Sigmoid colon (tissue), 4 donors: ENCODE data around the gene MCM9.

ENCODE experiments used
- EP300 ChIP-seq, 4 donors: sonication (generic); formaldehyde crosslinking; IDR thresholded peaks; one replicate each; pipeline ENCODE4 v1.6.1; 2017; ENCODE audit warnings: antibody characterized with exemption in 4 of 4
- POLR2A ChIP-seq, 2 donors: fragments of 450-650 bp; IDR thresholded peaks; one replicate each; pipeline ENCODE4 v1.6.1; 2016; ENCODE audit warnings: antibody characterized with exemption in 2 of 2, mild to moderate bottlenecking in 2 of 2, moderate library complexity in 2 of 2
- POLR2AphosphoS5 ChIP-seq, 4 donors: sonication (generic); formaldehyde crosslinking; IDR thresholded peaks; one replicate each; pipeline ENCODE4 v1.6.1; 2017; ENCODE audit warnings: antibody characterized with exemption in 4 of 4
- TF ChIP-seq, protein P1 (sequence below), 4 experiments: fragments of 450-650 bp in 3 of 4; fragments of 200-600 bp in 1 of 4; IDR thresholded peaks; one replicate each; pipeline ENCODE4 v1.5.1; 2016 to 2019; ENCODE audit warnings: antibody characterized with exemption in 4 of 4, mild to moderate bottlenecking in 3 of 4, moderate library complexity in 2 of 4

DNA sequence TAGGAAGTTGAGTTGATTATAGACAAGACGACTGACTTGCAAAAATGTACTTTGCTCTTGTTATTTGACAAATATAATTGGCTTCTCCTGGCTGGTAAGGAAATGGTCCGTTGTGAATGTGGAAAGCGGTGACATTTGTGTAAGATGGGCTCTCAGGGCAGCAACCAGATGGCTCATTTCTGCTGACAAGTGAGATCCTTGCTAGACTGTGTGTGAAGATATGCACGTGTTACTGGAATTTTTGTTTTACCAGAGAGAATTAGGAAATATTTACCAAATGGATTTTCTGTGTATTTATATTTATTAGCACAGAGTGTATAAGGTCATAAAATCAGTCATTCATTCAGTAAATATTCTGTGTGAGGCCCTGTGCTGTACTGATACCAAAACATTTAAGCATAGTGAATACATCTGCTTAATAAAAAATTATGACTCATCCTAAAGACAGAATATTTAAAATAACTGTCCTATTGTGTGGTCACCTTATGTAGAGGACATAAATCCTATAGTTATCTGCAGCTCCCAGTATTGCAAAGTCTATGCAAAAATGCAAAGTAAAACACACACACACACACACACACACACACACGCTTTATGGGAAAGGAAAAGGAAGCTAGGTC, 150.9 kb downstream of the MCM9 start:
- TF ChIP-seq, protein P1, sequence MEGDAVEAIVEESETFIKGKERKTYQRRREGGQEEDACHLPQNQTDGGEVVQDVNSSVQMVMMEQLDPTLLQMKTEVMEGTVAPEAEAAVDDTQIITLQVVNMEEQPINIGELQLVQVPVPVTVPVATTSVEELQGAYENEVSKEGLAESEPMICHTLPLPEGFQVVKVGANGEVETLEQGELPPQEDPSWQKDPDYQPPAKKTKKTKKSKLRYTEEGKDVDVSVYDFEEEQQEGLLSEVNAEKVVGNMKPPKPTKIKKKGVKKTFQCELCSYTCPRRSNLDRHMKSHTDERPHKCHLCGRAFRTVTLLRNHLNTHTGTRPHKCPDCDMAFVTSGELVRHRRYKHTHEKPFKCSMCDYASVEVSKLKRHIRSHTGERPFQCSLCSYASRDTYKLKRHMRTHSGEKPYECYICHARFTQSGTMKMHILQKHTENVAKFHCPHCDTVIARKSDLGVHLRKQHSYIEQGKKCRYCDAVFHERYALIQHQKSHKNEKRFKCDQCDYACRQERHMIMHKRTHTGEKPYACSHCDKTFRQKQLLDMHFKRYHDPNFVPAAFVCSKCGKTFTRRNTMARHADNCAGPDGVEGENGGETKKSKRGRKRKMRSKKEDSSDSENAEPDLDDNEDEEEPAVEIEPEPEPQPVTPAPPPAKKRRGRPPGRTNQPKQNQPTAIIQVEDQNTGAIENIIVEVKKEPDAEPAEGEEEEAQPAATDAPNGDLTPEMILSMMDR (IDR thresholded peaks at IDR 0.05), result no peak
- TF ChIP-seq POLR2A (IDR thresholded peaks at IDR 0.05) (no peak), POLR2AphosphoS5 (IDR thresholded peaks at IDR 0.05) (no peak), EP300 (IDR thresholded peaks at IDR 0.05) (no peak)
